Measurements from ENCODE around the gene RNF112. TPM values are rescaled to one million over a fixed set of nuclear protein-coding genes. Genes with fewer than 3 reads are reported as not detected.
A peak's percentile ranks its signal among the peaks of the same experiment; 100 is the strongest.

Gene RNF112
- total and polyA plus RNA-seq, 7 experiments from 2014 or later = 0.15 to 2.3 (median 1.1) TPM; not detected in 1

DNA sequence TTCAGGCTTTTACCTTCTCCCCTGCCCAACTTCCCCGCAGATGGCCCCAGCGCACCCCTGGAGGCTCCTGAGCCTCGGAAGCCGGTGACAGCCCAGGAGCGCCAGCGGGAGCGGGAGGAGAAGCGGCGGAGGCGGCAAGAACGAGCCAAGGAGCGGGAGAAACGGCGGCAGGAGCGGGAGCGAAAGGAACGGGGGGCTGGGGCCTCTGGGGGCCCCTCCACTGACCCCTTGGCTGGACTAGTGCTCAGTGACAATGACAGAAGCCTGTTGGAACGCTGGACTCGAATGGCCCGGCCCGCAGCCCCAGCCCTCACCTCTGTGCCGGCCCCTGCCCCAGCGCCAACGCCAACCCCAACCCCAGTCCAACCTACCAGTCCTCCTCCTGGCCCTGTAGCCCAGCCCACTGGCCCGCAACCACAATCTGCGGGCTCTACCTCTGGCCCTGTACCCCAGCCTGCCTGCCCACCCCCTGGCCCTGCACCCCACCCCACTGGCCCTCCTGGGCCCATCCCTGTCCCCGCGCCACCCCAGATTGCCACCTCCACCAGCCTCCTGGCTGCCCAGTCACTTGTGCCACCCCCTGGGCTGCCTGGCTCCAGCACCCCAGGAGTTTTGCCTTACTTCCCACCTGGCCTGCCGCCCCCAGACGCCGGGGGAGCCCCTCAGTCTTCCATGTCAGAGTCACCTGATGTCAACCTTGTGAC, 29.1 kb upstream of the RNF112 start:
- intact Hi-C loops (cut with micrococcal nuclease) = no loop called here
- H3K36me3 Mint-ChIP-seq = peaks cover 0 to 38% (median 13%) of the 10 kb centered on the region in 5 donors

DNA sequence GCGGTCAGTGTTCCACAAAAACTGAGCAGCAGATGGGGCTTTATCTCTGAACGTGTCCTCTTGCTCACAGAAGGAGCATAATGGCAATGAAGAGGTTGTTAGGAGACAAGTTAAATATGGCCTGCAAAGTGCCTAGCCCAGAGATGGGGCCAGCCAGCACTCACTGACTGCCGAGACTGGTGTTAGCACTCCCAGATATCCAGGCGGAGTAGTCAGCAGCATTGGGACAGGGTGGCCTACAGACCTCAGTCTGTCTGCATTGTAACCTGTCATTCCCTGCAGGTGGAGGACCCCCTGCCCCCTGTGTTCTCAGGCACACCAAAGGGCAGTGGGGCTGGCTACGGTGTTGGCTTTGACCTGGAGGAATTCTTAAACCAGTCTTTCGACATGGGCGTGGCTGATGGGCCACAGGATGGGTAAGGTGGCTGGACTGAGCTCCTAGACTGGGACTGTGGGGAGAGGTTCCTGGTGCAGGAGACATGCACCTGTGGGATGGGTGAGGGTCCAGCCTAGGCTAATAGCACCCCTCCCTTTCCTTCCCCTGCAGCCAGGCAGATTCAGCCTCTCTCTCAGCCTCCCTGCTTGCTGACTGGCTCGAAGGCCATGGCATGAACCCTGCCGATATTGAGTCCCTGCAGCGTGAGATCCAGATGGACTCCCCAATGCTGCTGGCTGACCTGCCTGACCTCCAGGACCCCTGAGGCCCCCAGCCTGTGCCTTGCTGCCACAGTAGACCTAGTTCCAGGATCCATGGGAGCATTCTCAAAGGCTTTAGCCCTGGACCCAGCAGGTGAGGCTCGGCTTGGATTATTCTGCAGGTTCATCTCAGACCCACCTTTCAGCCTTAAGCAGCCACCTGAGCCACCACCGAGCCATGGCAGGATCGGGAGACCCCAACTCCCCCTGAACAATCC, 28.2 kb upstream of the RNF112 start:
- intact Hi-C loops (cut with micrococcal nuclease) = no loop called here
- peaks cover 0 to 38% (median 13%) of the 10 kb centered on the region in 5 donors for H3K36me3 Mint-ChIP-seq
- POLR2A ChIA-PET = no interaction called here
- H3K27me3 Mint-ChIP-seq = peaks cover 0 to under 1% (median 0%) of the 10 kb centered on the region in 5 donors
- ATAC-seq = no peak
- Histone ChIP-seq H3K27me3 (ENCODE audit: control insufficient read depth in 2 of 2, insufficient read depth in 2 of 2, low read length in 2 of 2) (no peaks in the 10 kb centered on the region), H3K27ac (ENCODE audit: low read depth, low read length) (no peak overlapping the region), H3K4me3 (ENCODE audit: low read length) (no peak overlapping the region), H3K4me1 (ENCODE audit: control insufficient read depth in 2 of 2, insufficient read depth in 2 of 2, low read length in 2 of 2) (no peaks in the 10 kb centered on the region), H3K36me3 (ENCODE audit: control insufficient read depth in 2 of 3, insufficient read depth in 3 of 3, low read length in 3 of 3) (peaks cover 0 to 50% (median 0%) of the 10 kb centered on the region in 3 experiments), H3K9me3 (ENCODE audit: control insufficient read depth in 2 of 3, low read length in 3 of 3) (no peaks in the 10 kb centered on the region)
- peaks cover 6 to 15% (median 10%) of the 10 kb centered on the region in 7 donors for H3K4me1 Mint-ChIP-seq
- no peak overlapping the region for H3K4me3 Mint-ChIP-seq
- CTCF ChIA-PET = no interaction called here
- peaks cover 0 to 1% (median 0%) of the 10 kb centered on the region in 11 donors for H3K9me3 Mint-ChIP-seq
- no peak for DNase-seq
- no peak overlapping the region for H3K27ac Mint-ChIP-seq

More for the DNA sequence above, 29.1 kb upstream of the RNF112 start:
- Histone ChIP-seq H3K36me3 (ENCODE audit: control insufficient read depth in 2 of 3, insufficient read depth in 3 of 3, low read length in 3 of 3) (peaks cover 0 to 52% (median 0%) of the 10 kb centered on the region in 3 experiments), H3K27me3 (ENCODE audit: control insufficient read depth in 2 of 2, insufficient read depth in 2 of 2, low read length in 2 of 2) (no peaks in the 10 kb centered on the region), H3K4me1 (ENCODE audit: control insufficient read depth in 2 of 2, insufficient read depth in 2 of 2, low read length in 2 of 2) (peaks cover 0 to 4% of the 10 kb centered on the region in 2 donors), H3K27ac (ENCODE audit: low read depth, low read length) (no peak overlapping the region), H3K4me3 (ENCODE audit: low read length) (no peak overlapping the region), H3K9me3 (ENCODE audit: control insufficient read depth in 2 of 3, low read length in 3 of 3) (no peaks in the 10 kb centered on the region)
- Mint-ChIP-seq H3K27ac (no peak overlapping the region), H3K4me3 (no peak overlapping the region), H3K27me3 (no peaks in the 10 kb centered on the region), H3K4me1 (peaks cover 9 to 23% (median 15%) of the 10 kb centered on the region in 7 donors), H3K9me3 (peaks cover 0 to 1% (median 0%) of the 10 kb centered on the region in 11 donors)
- no peak for ATAC-seq
- POLR2A ChIA-PET = no interaction called here
- DNase-seq = no peak
- CTCF ChIA-PET = no interaction called here

DNA sequence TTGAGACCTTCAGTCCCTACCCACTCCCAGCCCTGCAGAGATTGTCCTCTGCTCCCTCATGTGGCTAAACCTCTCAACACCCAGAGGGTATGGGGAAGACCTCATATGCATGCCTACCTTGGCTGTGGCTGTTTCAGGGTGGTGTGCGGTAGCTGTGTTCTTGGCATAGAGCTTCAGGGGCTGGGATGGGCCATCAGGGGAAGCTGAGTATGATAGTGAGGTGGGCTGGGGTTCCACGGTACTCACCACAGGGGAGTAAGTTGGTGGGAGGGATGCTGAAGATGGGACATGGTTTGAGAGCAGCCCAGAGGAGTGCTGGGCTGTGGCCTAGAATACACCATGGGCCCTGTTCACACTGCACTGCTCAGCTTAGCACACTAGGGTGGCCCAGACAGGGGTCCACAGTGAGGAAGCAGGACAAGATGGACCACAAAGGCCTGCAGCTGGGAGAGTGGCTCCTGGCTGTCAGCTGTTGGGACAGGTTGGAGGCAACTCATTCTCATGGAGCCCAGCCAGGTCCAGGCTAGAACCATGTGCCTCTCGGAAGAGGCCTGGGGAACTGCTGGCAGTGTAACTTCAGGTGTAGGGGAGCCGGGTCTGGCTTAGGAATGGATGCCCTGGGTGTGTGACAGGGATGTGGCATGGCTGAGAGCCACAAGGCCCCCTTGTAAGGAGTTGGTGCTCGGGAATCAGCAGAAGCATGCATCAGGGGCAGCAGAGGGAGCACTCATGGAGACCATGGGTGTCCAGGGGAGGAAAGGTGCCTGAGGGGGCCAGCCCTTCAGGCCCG, 27.2 kb upstream of the RNF112 start:
- Histone ChIP-seq H3K9me3 (ENCODE audit: control insufficient read depth in 2 of 3, low read length in 3 of 3) (no peaks in the 10 kb centered on the region), H3K27me3 (ENCODE audit: control insufficient read depth in 2 of 2, insufficient read depth in 2 of 2, low read length in 2 of 2) (no peaks in the 10 kb centered on the region), H3K36me3 (ENCODE audit: control insufficient read depth in 2 of 3, insufficient read depth in 3 of 3, low read length in 3 of 3) (peaks cover 0 to 48% (median 0%) of the 10 kb centered on the region in 3 experiments), H3K4me3 (ENCODE audit: low read length) (no peak overlapping the region), H3K4me1 (ENCODE audit: control insufficient read depth in 2 of 2, insufficient read depth in 2 of 2, low read length in 2 of 2) (no peaks in the 10 kb centered on the region), H3K27ac (ENCODE audit: low read depth, low read length) (no peak overlapping the region)
- Mint-ChIP-seq H3K27me3 (peaks cover 0 to 7% (median 0%) of the 10 kb centered on the region in 5 donors), H3K4me1 (peaks cover 6 to 16% (median 10%) of the 10 kb centered on the region in 7 donors), H3K9me3 (peaks cover 0 to 1% (median 0%) of the 10 kb centered on the region in 11 donors), H3K4me3 (no peak overlapping the region), H3K27ac (peak overlapping the region in 5 of 9 donors; percentile 18 to 50 (median 25)), H3K36me3 (peaks cover 0 to 38% (median 13%) of the 10 kb centered on the region in 5 donors)
- CTCF ChIA-PET = no interaction called here
- POLR2A ChIA-PET = no interaction called here
- intact Hi-C loops (cut with micrococcal nuclease) = no loop called here
- ATAC-seq (no peak), DNase-seq (no peak)

DNA sequence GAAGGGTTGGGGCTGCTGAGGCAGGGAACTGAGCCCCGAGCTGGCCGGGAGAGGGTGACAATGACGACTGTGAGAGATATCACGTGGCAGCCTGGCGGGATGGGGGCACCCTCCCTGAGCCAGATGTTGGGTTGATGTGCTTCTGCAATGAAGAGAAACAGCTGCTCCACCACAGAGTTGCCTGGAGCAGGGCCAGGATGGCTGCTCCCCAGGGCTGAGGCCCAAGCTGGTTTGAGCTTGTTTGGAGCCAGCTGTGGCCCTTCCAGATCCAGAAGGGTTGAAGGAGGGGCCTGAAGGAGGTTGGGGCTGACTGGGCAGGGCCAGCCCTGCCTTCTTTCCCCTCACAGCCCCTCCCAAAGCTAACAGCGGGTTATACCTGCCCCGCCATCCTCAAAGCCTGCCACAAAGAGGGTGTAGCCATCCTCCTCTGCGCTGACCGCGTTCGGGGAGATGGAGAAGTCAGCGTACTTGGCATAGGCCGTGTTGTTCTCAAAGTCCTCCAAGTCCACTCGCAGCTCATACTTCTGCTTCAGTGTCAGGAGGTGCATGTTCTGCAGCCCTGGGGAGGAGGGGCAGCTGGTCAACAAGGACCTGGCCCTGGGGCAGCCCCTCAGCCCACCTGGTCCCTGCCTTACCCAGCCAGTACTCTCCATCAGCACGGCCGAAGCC, 26.2 kb upstream of the RNF112 start:
- ChIA-PET POLR2A (no interaction called here), CTCF (no interaction called here)
- intact Hi-C loops (cut with micrococcal nuclease) = no loop called here
- Mint-ChIP-seq H3K4me3 (no peak overlapping the region), H3K9me3 (peaks cover 0 to 1% (median 0%) of the 10 kb centered on the region in 11 donors), H3K27me3 (peaks cover 0 to 16% (median 0%) of the 10 kb centered on the region in 5 donors), H3K4me1 (peaks cover 0 to 13% (median 6%) of the 10 kb centered on the region in 7 donors), H3K27ac (peak overlapping the region in 2 of 9 donors; percentile 43 to 56), H3K36me3 (peaks cover 0 to 30% (median 10%) of the 10 kb centered on the region in 5 donors)
- Histone ChIP-seq H3K27me3 (ENCODE audit: control insufficient read depth in 2 of 2, insufficient read depth in 2 of 2, low read length in 2 of 2) (no peaks in the 10 kb centered on the region), H3K4me3 (ENCODE audit: low read length) (no peak overlapping the region), H3K27ac (ENCODE audit: low read depth, low read length) (no peak overlapping the region), H3K4me1 (ENCODE audit: control insufficient read depth in 2 of 2, insufficient read depth in 2 of 2, low read length in 2 of 2) (no peaks in the 10 kb centered on the region), H3K9me3 (ENCODE audit: control insufficient read depth in 2 of 3, low read length in 3 of 3) (no peaks in the 10 kb centered on the region), H3K36me3 (ENCODE audit: control insufficient read depth in 2 of 3, insufficient read depth in 3 of 3, low read length in 3 of 3) (peaks cover 0 to 48% (median 0%) of the 10 kb centered on the region in 3 experiments)
- no peak for DNase-seq
- no peak for ATAC-seq

DNA sequence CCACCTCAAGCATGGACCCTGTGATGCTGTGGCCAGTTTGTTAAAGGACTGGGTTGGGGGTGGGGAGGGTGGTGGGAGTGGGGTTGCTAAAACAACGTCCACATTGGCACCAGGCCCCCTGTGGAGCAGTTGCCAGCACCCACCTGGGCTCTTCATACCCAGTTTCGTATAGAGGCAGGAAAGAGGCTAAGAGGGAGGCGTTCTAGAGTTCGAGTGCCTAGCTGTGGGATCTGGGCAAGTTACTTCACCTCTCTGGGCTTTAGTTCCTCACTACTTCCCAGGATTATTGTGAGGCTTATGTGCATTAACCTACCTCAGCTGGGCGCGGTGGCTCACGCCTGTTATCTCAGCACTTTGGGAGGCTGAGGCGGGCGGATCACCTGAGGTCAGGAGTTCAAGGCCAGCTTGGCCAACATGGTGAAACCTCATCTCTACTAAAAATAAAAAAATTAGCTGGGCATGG, 25.5 kb upstream of the RNF112 start:
- H3K27ac ChIP-seq (ENCODE audit: low read depth, low read length) = no peak overlapping the region
- peaks cover 0 to 42% (median 0%) of the 10 kb centered on the region in 3 experiments for H3K36me3 ChIP-seq (ENCODE audit: control insufficient read depth in 2 of 3, insufficient read depth in 3 of 3, low read length in 3 of 3)
- Mint-ChIP-seq H3K9me3 (peaks cover 0 to 1% (median 0%) of the 10 kb centered on the region in 11 donors), H3K27me3 (peaks cover 0 to 16% (median 0%) of the 10 kb centered on the region in 5 donors), H3K36me3 (peaks cover 0 to 27% (median 3%) of the 10 kb centered on the region in 5 donors), H3K27ac (no peak overlapping the region), H3K4me1 (peaks cover 0 to 13% (median 6%) of the 10 kb centered on the region in 7 donors), H3K4me3 (no peak overlapping the region)
- ATAC-seq (no peak), DNase-seq (no peak)
- H3K27me3 ChIP-seq (ENCODE audit: control insufficient read depth in 2 of 2, insufficient read depth in 2 of 2, low read length in 2 of 2) = no peaks in the 10 kb centered on the region
- no peak overlapping the region for H3K4me3 ChIP-seq (ENCODE audit: low read length)
- intact Hi-C loops (cut with micrococcal nuclease) = no loop called here
- ChIA-PET POLR2A (no interaction called here), CTCF (interaction anchor here (0.6 kb wide), 1 partner anchor 61 kb away, joined by 3 read pairs; no protein-coding TSS in a partner anchor)
- H3K4me1 ChIP-seq (ENCODE audit: control insufficient read depth in 2 of 2, insufficient read depth in 2 of 2, low read length in 2 of 2) = no peaks in the 10 kb centered on the region
- H3K9me3 ChIP-seq (ENCODE audit: control insufficient read depth in 2 of 3, low read length in 3 of 3) = no peaks in the 10 kb centered on the region
